Astrocyte (in vitro differentiated cells and primary cell): ENCODE measurements around the gene CD82.

Experiments
- CTCF ChIP-seq: IDR thresholded peaks from 2 replicates; pipeline ENCODE4 v1.5.1; 2011; ENCODE audit warnings: low read depth, mild to moderate bottlenecking, inconsistent platforms, low read length, moderate library complexity; ENCODE audit not compliant: insufficient read depth
- EZH2 ChIP-seq: IDR thresholded peaks from 2 replicates; pipeline ENCODE4 v1.6.1; 2012; ENCODE audit warnings: mild to moderate bottlenecking, low read length, inconsistent platforms; ENCODE audit not compliant: insufficient read depth

- TF ChIP-seq CTCF = no peak
- no peak for TF ChIP-seq EZH2
Measured at GRCh38 chr11:44645827-44646226, 80.4 kb downstream of the CD82 start.
